ENCODE measurements around the gene PIK3AP1.

DNA sequence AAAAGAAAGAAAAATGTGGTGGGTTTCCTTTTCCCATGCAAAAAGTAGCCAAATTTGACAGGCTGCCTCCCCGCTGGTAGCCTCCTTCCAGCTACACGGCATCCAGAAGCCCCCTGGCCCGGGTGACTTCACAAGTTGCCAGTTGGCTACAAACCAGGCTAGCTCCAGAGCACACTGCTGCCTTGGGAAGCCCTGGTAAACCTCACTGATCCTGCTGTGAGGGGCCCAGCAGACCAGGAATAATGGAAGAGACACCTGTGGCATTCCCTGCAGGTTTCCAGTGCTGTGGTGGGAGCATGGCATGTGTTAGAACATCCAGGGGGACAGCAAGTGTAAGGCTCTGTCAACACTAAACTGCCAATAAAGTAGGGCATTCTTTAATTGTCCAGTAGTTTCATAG lies 77.8 kb downstream of the PIK3AP1 start:
- TF ChIP-seq EZH2 (IDR thresholded peaks at IDR 0.05) (no peak), EZH2phosphoT487 (IDR thresholded peaks at IDR 0.05) (no peak)
- TF ChIP-seq, protein P1, sequence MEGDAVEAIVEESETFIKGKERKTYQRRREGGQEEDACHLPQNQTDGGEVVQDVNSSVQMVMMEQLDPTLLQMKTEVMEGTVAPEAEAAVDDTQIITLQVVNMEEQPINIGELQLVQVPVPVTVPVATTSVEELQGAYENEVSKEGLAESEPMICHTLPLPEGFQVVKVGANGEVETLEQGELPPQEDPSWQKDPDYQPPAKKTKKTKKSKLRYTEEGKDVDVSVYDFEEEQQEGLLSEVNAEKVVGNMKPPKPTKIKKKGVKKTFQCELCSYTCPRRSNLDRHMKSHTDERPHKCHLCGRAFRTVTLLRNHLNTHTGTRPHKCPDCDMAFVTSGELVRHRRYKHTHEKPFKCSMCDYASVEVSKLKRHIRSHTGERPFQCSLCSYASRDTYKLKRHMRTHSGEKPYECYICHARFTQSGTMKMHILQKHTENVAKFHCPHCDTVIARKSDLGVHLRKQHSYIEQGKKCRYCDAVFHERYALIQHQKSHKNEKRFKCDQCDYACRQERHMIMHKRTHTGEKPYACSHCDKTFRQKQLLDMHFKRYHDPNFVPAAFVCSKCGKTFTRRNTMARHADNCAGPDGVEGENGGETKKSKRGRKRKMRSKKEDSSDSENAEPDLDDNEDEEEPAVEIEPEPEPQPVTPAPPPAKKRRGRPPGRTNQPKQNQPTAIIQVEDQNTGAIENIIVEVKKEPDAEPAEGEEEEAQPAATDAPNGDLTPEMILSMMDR (IDR thresholded peaks at IDR 0.05) = no peak
